SK-N-SH (cell line): ENCODE measurements around the gene USP17L30. TPM values are rescaled to one million over a fixed set of nuclear protein-coding genes. Genes with fewer than 3 reads are reported as not detected.
"Not testable (repeated sequence)": the region's sequence is repeated elsewhere in the genome, so short reads cannot be mapped to it uniquely, and the experiment has no call there.

Source experiments
- CTCF ChIA-PET: fragments of 300-600, 350-600 bp; formaldehyde crosslinking; extraction: SDS; loops from one replicate; lab custom pipeline; 2021; lab: Yijun Ruan, JAX
- POLR2A ChIA-PET: fragments of 350-600 bp; sonication (Branson Sonifier 250); formaldehyde crosslinking; extraction: SDS; loops from one replicate; lab custom pipeline; 2020; ENCODE audit warnings: antibody characterized with exemption, inconsistent platforms; lab: Yijun Ruan, JAX
- DNase-seq: peaks from one replicate; pipeline ENCODE4 v3.0.0; 2012
- H2AFZ ChIP-seq: fragments of 200-600 bp; sonication (generic); 2 replicates; pipeline ENCODE4 v1.8.1; 2016; ENCODE audit warnings: antibody characterized with exemption, mild to moderate bottlenecking, low read depth
- H3F3A ChIP-seq: fragments of 200-600 bp; sonication (generic); replicated peaks from 2 replicates; pipeline ENCODE3; 2016; ENCODE audit warnings: antibody characterized with exemption, mild to moderate bottlenecking; ENCODE audit not compliant: insufficient read depth
- H3K27ac ChIP-seq, 2 experiments: fragments of 200-500 bp in 1 of 2; fragments of 200-600 bp in 1 of 2; sonication (Bioruptor generic) in 1 of 2; sonication (generic), shearing (Covaris generic) in 1 of 2; 2 replicates each; pipeline versions ENCODE4 v1.5.1 to v1.6.1; 2014 to 2016; ENCODE audit warnings: low read depth in 2 of 2, inconsistent platforms in 1 of 2, low read length in 1 of 2, mild to moderate bottlenecking in 1 of 2, mixed read lengths in 1 of 2
- H3K27me3 ChIP-seq: fragments of 200-600 bp; sonication (generic), shearing (Covaris generic); 2 replicates; pipeline ENCODE4 v1.6.1; 2016; ENCODE audit warnings: mixed run types; ENCODE audit not compliant: insufficient read depth
- H3K36me3 ChIP-seq, 2 experiments: fragments of 200-500 bp in 1 of 2; fragments of 200-600 bp in 1 of 2; sonication (Bioruptor generic) in 1 of 2; sonication (generic) in 1 of 2; replicated peaks in 1 of 2; 2 replicates each; pipeline versions ENCODE3 to v1.5.1; 2014 to 2016; ENCODE audit warnings: low read length in 1 of 2, mild to moderate bottlenecking in 1 of 2; ENCODE audit not compliant: insufficient read depth in 2 of 2, control insufficient read depth in 1 of 2
- H3K4me1 ChIP-seq, 2 experiments: fragments of 200-500 bp in 1 of 2; fragments of 200-600 bp in 1 of 2; sonication (Bioruptor generic) in 1 of 2; sonication (generic), shearing (Covaris generic) in 1 of 2; 2 replicates each; pipeline versions ENCODE4 v1.5.1 to v1.6.1; 2014 to 2016; ENCODE audit warnings: low read depth in 1 of 2, low read length in 1 of 2, mixed run types in 1 of 2; ENCODE audit not compliant: insufficient read depth in 2 of 2, control insufficient read depth in 1 of 2
- H3K4me2 ChIP-seq: fragments of 200-600 bp; sonication (generic), shearing (Covaris generic); 2 replicates; pipeline ENCODE4 v1.6.1; 2017; ENCODE audit warnings: mixed run types
- H3K4me3 ChIP-seq, 2 experiments: fragments of 200-500 bp in 1 of 2; fragments of 200-600 bp in 1 of 2; sonication (Bioruptor generic) in 1 of 2; sonication (generic), shearing (Covaris generic) in 1 of 2; 2 replicates each; pipeline versions ENCODE4 v1.5.1 to v1.8.1; 2014 to 2016; ENCODE audit warnings: low read depth in 2 of 2, inconsistent platforms in 1 of 2, low read length in 1 of 2, mild to moderate bottlenecking in 1 of 2, mixed read lengths in 1 of 2, moderate library complexity in 1 of 2
- H3K79me2 ChIP-seq: fragments of 200-600 bp; sonication (generic); 2 replicates; pipeline ENCODE4 v1.8.1; 2017; ENCODE audit warnings: mild to moderate bottlenecking; ENCODE audit not compliant: insufficient read depth
- H3K9ac ChIP-seq: fragments of 200-600 bp; sonication (generic); 2 replicates; pipeline ENCODE4 v1.6.1; 2017; ENCODE audit warnings: mixed run types
- H3K9me2 ChIP-seq: fragments of 200-600 bp; sonication (generic); 2 replicates; pipeline ENCODE4 v1.6.1; 2017; ENCODE audit warnings: mixed run types
- H3K9me3 ChIP-seq: fragments of 200-600 bp; sonication (generic); 2 replicates; pipeline ENCODE4 v1.6.1; 2017; ENCODE audit warnings: mixed run types, mild to moderate bottlenecking, moderate library complexity
- H4K20me1 ChIP-seq: fragments of 200-600 bp; sonication (generic); 2 replicates; pipeline ENCODE4 v1.6.1; 2017; ENCODE audit warnings: mild to moderate bottlenecking, mixed run types; ENCODE audit not compliant: insufficient read depth
- WGBS: methylation state at CpG from one replicate; pipeline ENCODE4 v1.1.6; 2017; ENCODE audit warnings: low lambda C conversion rate; 5-methylcytosine and 5-hydroxymethylcytosine counted together
- polyA plus RNA-seq, 3 experiments: library from polyadenylated mRNA; depleted of rRNA; stranded (reverse); fragments of >200 nt; gene quantifications; 2 replicates each; pipeline ENCODE4 v1.2.3, GENCODE V29; 2012

The USP17L30 gene
- polyA plus RNA-seq, 1 of the 3 experiments (the other 2 are of a cell fraction) = not detected

DNA sequence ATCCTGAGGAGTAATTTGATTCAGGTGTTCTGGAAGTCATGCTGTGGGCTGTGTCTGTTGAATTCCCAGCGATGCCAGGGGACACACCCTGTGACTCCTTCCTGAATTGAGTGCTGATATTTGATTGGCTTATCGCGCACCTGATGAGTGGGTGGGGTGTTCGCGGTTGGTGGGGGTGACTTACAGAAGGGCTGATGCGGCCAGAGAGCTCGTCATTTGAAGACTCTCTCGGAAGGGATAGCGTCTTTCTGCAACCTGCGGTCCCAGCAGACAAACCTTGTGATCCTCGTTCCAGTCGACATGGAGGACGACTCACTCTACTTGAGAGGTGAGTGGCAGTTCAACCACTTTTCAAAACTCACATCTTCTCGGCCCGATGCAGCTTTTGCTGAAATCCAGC, 19.1 kb upstream of the USP17L30 start, which contains the start of gene USP17L27:
Gene USP17L27, plus strand, starts transcription at position 301 of the 400 bp plus-strand sequence. Its CDS starts 0 bp downstream, at position 301.
- H4K20me1 ChIP-seq, H3K9ac ChIP-seq, POLR2A ChIA-PET, H3K4me3 ChIP-seq, H3K79me2 ChIP-seq, H2AFZ ChIP-seq, H3K27me3 ChIP-seq, H3K9me2 ChIP-seq, H3K36me3 ChIP-seq, H3K27ac ChIP-seq, H3K9me3 ChIP-seq, DNase-seq, H3K4me1 ChIP-seq, H3F3A ChIP-seq, CTCF ChIA-PET, H3K4me2 ChIP-seq: not testable (repeated sequence)
- no CpG with 5 or more reads among the region's 15 CpGs for WGBS

GRCh38 chr4:9348593-9348992, 14.3 kb upstream of the USP17L30 start, which contains the start of gene USP17L28:
USP17L28 (plus strand) TSS chr4:9348893; CDS start chr4:9348893, 0 bp downstream.
- H3K4me1 ChIP-seq, POLR2A ChIA-PET, DNase-seq, H4K20me1 ChIP-seq, H3K79me2 ChIP-seq, H2AFZ ChIP-seq, H3F3A ChIP-seq, H3K9me3 ChIP-seq, H3K9me2 ChIP-seq, H3K4me3 ChIP-seq, CTCF ChIA-PET, H3K4me2 ChIP-seq, H3K27ac ChIP-seq, H3K27me3 ChIP-seq, H3K36me3 ChIP-seq, H3K9ac ChIP-seq: not testable (repeated sequence)
- WGBS = no CpG with 5 or more reads among the region's 15 CpGs

DNA sequence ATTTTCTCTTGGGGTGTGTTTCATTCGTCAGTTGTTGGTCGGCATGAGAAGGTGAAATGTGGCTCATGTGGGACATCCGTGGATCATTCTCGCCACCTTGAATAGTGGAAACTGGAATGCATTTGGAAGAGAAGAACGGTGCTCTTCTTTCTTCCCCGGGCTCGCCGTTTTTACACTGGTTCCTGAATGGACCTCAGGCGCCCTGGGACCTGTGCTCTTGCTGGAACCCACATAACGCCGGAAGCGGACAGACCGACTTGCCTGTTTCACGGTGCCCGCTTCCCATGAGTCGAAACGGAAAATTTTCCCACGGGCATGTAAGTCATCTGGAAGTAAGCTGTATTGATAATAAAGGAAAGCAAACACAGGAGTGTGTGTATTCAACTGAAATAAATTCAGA, 12.1 kb upstream of the USP17L30 start:
- not testable (repeated sequence) for H3K4me3 ChIP-seq

DNA sequence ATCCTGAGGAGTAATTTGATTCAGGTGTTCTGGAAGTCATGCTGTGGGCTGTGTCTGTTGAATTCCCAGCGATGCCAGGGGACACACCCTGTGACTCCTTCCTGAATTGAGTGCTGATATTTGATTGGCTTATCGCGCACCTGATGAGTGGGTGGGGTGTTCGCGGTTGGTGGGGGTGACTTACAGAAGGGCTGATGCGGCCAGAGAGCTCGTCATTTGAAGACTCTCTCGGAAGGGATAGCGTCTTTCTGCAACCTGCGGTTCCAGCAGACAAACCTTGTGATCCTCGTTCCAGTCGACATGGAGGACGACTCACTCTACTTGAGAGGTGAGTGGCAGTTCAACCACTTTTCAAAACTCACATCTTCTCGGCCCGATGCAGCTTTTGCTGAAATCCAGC, 9.6 kb upstream of the USP17L30 start, which contains the start of gene USP17L29:
Gene USP17L29, plus strand, starts transcription at position 301 of the 400 bp plus-strand sequence. Its CDS starts 0 bp downstream, at position 301.
- POLR2A ChIA-PET, CTCF ChIA-PET: not testable (repeated sequence)

More for the DNA sequence above, 12.1 kb upstream of the USP17L30 start:
- no CpG with 5 or more reads among the region's 18 CpGs for WGBS
- H3K4me1 ChIP-seq, H3K4me2 ChIP-seq, POLR2A ChIA-PET, H4K20me1 ChIP-seq, DNase-seq, H3K9me3 ChIP-seq, H3F3A ChIP-seq, H3K79me2 ChIP-seq, H3K9ac ChIP-seq, H3K27me3 ChIP-seq, CTCF ChIA-PET, H3K27ac ChIP-seq, H3K9me2 ChIP-seq, H2AFZ ChIP-seq, H3K36me3 ChIP-seq: not testable (repeated sequence)

DNA sequence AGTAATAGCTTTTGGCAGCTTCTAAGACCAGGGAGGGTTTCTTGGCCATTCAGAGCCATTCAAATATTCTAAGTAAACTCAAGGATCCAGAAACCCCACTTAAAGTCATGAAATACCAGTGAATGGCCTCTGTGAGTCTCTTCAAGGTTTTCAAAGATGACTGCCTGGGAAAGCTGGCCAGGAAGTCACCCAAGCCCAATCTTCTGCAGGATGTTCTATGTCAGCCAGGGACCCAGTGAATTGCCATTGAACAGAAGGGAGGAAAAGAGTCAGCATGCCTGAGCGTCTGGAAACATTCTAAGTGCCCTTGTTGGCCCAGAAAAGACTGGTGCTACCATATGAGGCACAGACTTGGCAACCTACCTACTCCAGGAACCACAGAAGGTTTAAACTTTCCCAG, 17.0 kb downstream of the USP17L30 start:
- POLR2A ChIA-PET, H3K4me3 ChIP-seq, H4K20me1 ChIP-seq, H3K36me3 ChIP-seq, H3F3A ChIP-seq, H3K9me3 ChIP-seq, H3K4me2 ChIP-seq, H3K9ac ChIP-seq, H3K9me2 ChIP-seq, DNase-seq, H3K79me2 ChIP-seq, H2AFZ ChIP-seq, H3K4me1 ChIP-seq, H3K27me3 ChIP-seq, H3K27ac ChIP-seq: not testable (repeated sequence)
- CTCF ChIA-PET = interaction anchor here (1.0 kb wide), 1 partner anchor 379 kb away, joined by 3 read pairs; no protein-coding TSS in a partner anchor
- 25% methylated on average over 1 of the region's 1 CpG for WGBS

More for the DNA sequence above, 9.6 kb upstream of the USP17L30 start, which contains the start of gene USP17L29:
- not testable (repeated sequence) for H3K27ac ChIP-seq, H3K36me3 ChIP-seq, H3K9me2 ChIP-seq, H3K4me1 ChIP-seq, H3K4me2 ChIP-seq, H2AFZ ChIP-seq, H3K9me3 ChIP-seq, H3K27me3 ChIP-seq, H3K4me3 ChIP-seq, H3F3A ChIP-seq, H3K79me2 ChIP-seq, DNase-seq, H3K9ac ChIP-seq, H4K20me1 ChIP-seq
- no CpG with 5 or more reads among the region's 15 CpGs for WGBS
